H1 (cell line): ENCODE results near the gene DAND5. TPM values are rescaled to one million over a fixed set of nuclear protein-coding genes. Genes with fewer than 3 reads are reported as not detected.
A peak's percentile ranks its signal among the peaks of the same experiment; 100 is the strongest.

Experiments used
- CTCF ChIA-PET: fragments of 300-600 bp; sonication (Branson Sonifier 250); formaldehyde crosslinking; loops from one replicate; lab custom pipeline; 2021; ENCODE audit not compliant: partially characterized antibody; lab: Charles Lee
- POLR2A ChIA-PET: fragments of 300-600 bp; sonication (Branson Sonifier 250); formaldehyde crosslinking; loops from one replicate; lab custom pipeline; 2021; ENCODE audit warnings: inconsistent platforms; ENCODE audit not compliant: partially characterized antibody; lab: Charles Lee
- DNase-seq, 2 experiments: peaks; one replicate each; pipeline versions ENCODE4 v3.0.0 to v3.0.0-alpha.2; 2010 to 2022; ENCODE audit warnings: low spot score in 2 of 2, low read depth in 1 of 2, mixed read lengths in 1 of 2
- FAIRE-seq: peaks from 2 replicates; lab custom pipeline; 2011; peaks lifted over from hg19 to GRCh38; lab: Jason Lieb, UNC
- H2AFZ ChIP-seq: 2 replicates; pipeline ENCODE4 v1.8.1; 2012; ENCODE audit warnings: low read length, inconsistent platforms
- H2AK5ac ChIP-seq: 2 replicates; pipeline ENCODE4 v1.6.1; 2013; ENCODE audit warnings: low read depth, low read length
- H2BK120ac ChIP-seq: replicated peaks from 2 replicates; pipeline ENCODE3; 2013; ENCODE audit warnings: low read depth, low read length, inconsistent platforms
- H2BK12ac ChIP-seq: 2 replicates; pipeline ENCODE4 v1.6.1; 2013; ENCODE audit warnings: low read depth, low read length
- H2BK15ac ChIP-seq: 2 replicates; pipeline ENCODE4 v1.6.1; 2013; ENCODE audit warnings: low read length
- H2BK20ac ChIP-seq: 2 replicates; pipeline ENCODE4 v1.6.1; 2013; ENCODE audit warnings: low read length
- H2BK5ac ChIP-seq: 2 replicates; pipeline ENCODE4 v1.6.1; 2013; ENCODE audit warnings: low read depth, low read length
- H3K14ac ChIP-seq: 2 replicates; pipeline ENCODE4 v1.6.1; 2013; ENCODE audit warnings: inconsistent platforms; ENCODE audit not compliant: insufficient read length
- H3K18ac ChIP-seq: 2 replicates; pipeline ENCODE4 v1.6.1; 2013; ENCODE audit warnings: low read length; ENCODE audit errors: extremely low read depth
- H3K23ac ChIP-seq: 2 replicates; pipeline ENCODE4 v1.6.1; 2013; ENCODE audit warnings: inconsistent platforms; ENCODE audit not compliant: insufficient read length
- H3K23me2 ChIP-seq: 2 replicates; pipeline ENCODE4 v1.6.1; 2013; ENCODE audit warnings: low read depth, low read length
- H3K27ac ChIP-seq: 2 replicates; pipeline ENCODE4 v1.6.1; 2011; ENCODE audit warnings: low read depth, low read length, inconsistent platforms
- H3K27me3 ChIP-seq, 4 experiments: replicated peaks in 1 of 4; 1 replicate in 1 of 4; 2 replicates in 3 of 4; pipeline versions ENCODE4 v1.6.1 to v1.8.1; 2011 to 2013; ENCODE audit warnings: low read length in 3 of 4, mild to moderate bottlenecking in 3 of 4, inconsistent platforms in 2 of 4, mixed read lengths in 2 of 4, moderate library complexity in 1 of 4; ENCODE audit not compliant: control insufficient read depth in 3 of 4, insufficient read depth in 3 of 4; ENCODE audit errors: extremely low read depth in 1 of 4
- H3K36me3 ChIP-seq, 4 experiments: 2 replicates each; pipeline versions ENCODE4 v1.6.1 to v1.8.1; 2011 to 2013; ENCODE audit warnings: mild to moderate bottlenecking in 4 of 4, low read length in 3 of 4, moderate library complexity in 2 of 4, control low read depth in 1 of 4, inconsistent platforms in 1 of 4; ENCODE audit not compliant: insufficient read depth in 4 of 4, control insufficient read depth in 2 of 4
- H3K4ac ChIP-seq: replicated peaks from 2 replicates; pipeline ENCODE3; 2013; ENCODE audit warnings: low read length, low read depth, mixed read lengths, inconsistent platforms; ENCODE audit not compliant: insufficient read length
- H3K4me1 ChIP-seq, 4 experiments: replicated peaks in 1 of 4; 1 replicate in 1 of 4; 2 replicates in 3 of 4; pipeline versions ENCODE4 v1.6.1 to v1.8.1; 2011 to 2013; ENCODE audit warnings: low read length in 3 of 4, inconsistent platforms in 2 of 4, mixed read lengths in 1 of 4; ENCODE audit not compliant: insufficient read depth in 4 of 4, control insufficient read depth in 3 of 4
- H3K4me2 ChIP-seq, 2 experiments: 2 replicates each; pipeline versions ENCODE4 v1.6.1 to v1.8.1; 2011 to 2013; ENCODE audit warnings: low read depth in 2 of 2, low read length in 2 of 2, control low read depth in 1 of 2, inconsistent platforms in 1 of 2, mild to moderate bottlenecking in 1 of 2; ENCODE audit not compliant: insufficient read depth in 1 of 2
- H3K4me3 ChIP-seq, 4 experiments: fragments of 200-600, 300-600 bp in 1 of 4; sonication (generic), shearing (Covaris generic), sonication (Bioruptor Twin) in 1 of 4; 2 replicates each; pipeline versions ENCODE4 v1.5.1 to v1.8.1; 2011 to 2016; ENCODE audit warnings: low read length in 4 of 4, low read depth in 3 of 4, control low read depth in 2 of 4, inconsistent platforms in 2 of 4, mild to moderate bottlenecking in 2 of 4, mixed read lengths in 1 of 4, moderate library complexity in 1 of 4; ENCODE audit not compliant: insufficient read depth in 2 of 4; ENCODE audit errors: extremely low read depth in 1 of 4
- H3K56ac ChIP-seq: replicated peaks from 2 replicates; pipeline ENCODE3; 2013; ENCODE audit warnings: low read depth, mild to moderate bottlenecking, mixed read lengths, low read length, inconsistent platforms; ENCODE audit not compliant: insufficient read length
- H3K79me1 ChIP-seq: 2 replicates; pipeline ENCODE4 v1.6.1; 2013; ENCODE audit warnings: low read depth, low read length, control low read depth
- H3K79me2 ChIP-seq, 2 experiments: 2 replicates each; pipeline versions ENCODE4 v1.6.1 to v1.8.1; 2012 to 2013; ENCODE audit warnings: low read length in 2 of 2, mild to moderate bottlenecking in 2 of 2, inconsistent platforms in 1 of 2; ENCODE audit not compliant: insufficient read depth in 2 of 2, control insufficient read depth in 1 of 2
- H3K9ac ChIP-seq, 4 experiments: replicated peaks in 1 of 4; 1 replicate in 1 of 4; 2 replicates in 3 of 4; pipeline versions ENCODE4 v1.6.1 to v1.8.1; 2011 to 2013; ENCODE audit warnings: low read depth in 3 of 4, low read length in 3 of 4, control low read depth in 2 of 4, mild to moderate bottlenecking in 2 of 4, moderate library complexity in 2 of 4, inconsistent platforms in 1 of 4; ENCODE audit errors: extremely low read depth in 1 of 4
- H3K9me3 ChIP-seq, 2 experiments: 2 replicates each; pipeline versions ENCODE4 v1.6.1 to v1.8.1; 2012 to 2013; ENCODE audit warnings: mild to moderate bottlenecking in 2 of 2, moderate library complexity in 2 of 2, control low read depth in 1 of 2, inconsistent platforms in 1 of 2, low read depth in 1 of 2, low read length in 1 of 2, mixed read lengths in 1 of 2; ENCODE audit not compliant: insufficient read depth in 2 of 2
- H4K20me1 ChIP-seq, 2 experiments: replicated peaks in 1 of 2; 2 replicates each; pipeline versions ENCODE3 to v1.8.1; 2011 to 2013; ENCODE audit warnings: inconsistent platforms in 2 of 2, low read length in 2 of 2, mild to moderate bottlenecking in 1 of 2; ENCODE audit not compliant: insufficient read depth in 2 of 2, control insufficient read depth in 1 of 2
- H4K5ac ChIP-seq: 2 replicates; pipeline ENCODE4 v1.6.1; 2013; ENCODE audit warnings: low read length, low read depth, mixed read lengths, inconsistent platforms; ENCODE audit not compliant: insufficient read length
- H4K8ac ChIP-seq: 2 replicates; pipeline ENCODE4 v1.8.0; 2013; ENCODE audit warnings: mild to moderate bottlenecking, moderate library complexity, low read length, inconsistent platforms; ENCODE audit not compliant: insufficient read depth; ENCODE audit errors: extremely low read depth
- H4K91ac ChIP-seq: replicated peaks from 2 replicates; pipeline ENCODE3; 2013; ENCODE audit warnings: low read length, mixed read lengths, inconsistent platforms; ENCODE audit not compliant: insufficient read length
- CTCF ChIP-seq, 3 experiments: IDR thresholded peaks; 1 replicate in 2 of 3; 2 replicates in 1 of 3; pipeline versions ENCODE4 v1.5.1 to v1.6.1; 2011; ENCODE audit warnings: low read length in 3 of 3, mild to moderate bottlenecking in 3 of 3, inconsistent platforms in 2 of 3, low read depth in 1 of 3, moderate library complexity in 1 of 3; ENCODE audit not compliant: insufficient read depth in 1 of 3; ENCODE audit errors: control extremely low read depth in 1 of 3
- EGR1 ChIP-seq: IDR thresholded peaks from 2 replicates; pipeline ENCODE4 v1.6.1; 2011; ENCODE audit warnings: low read depth, low read length, borderline replicate concordance
- EZH2 ChIP-seq: fragments of 200-600 bp; sonication (generic); IDR thresholded peaks from 2 replicates; pipeline ENCODE4 v1.7.1; 2012; ENCODE audit warnings: low read depth, mild to moderate bottlenecking, moderate library complexity, low read length, inconsistent platforms; ENCODE audit not compliant: severe bottlenecking
- GTF2F1 ChIP-seq: IDR thresholded peaks from 2 replicates; pipeline ENCODE4 v1.6.1; 2012; ENCODE audit warnings: low read depth, low read length, improper control_type of control experiment, borderline replicate concordance
- RFX5 ChIP-seq: IDR thresholded peaks from 2 replicates; pipeline ENCODE4 v1.6.1; 2011; ENCODE audit warnings: low read depth, low read length, improper control_type of control experiment, borderline replicate concordance
- TAF1 ChIP-seq: IDR thresholded peaks from 2 replicates; pipeline ENCODE4 v1.6.1; 2011; ENCODE audit warnings: mild to moderate bottlenecking, low read depth, low read length
- WGBS, 2 experiments: shearing (Covaris generic) in 1 of 2; methylation state at CpG; one replicate each; pipeline versions ENCODE4 v1.1.6 to v1.1.7; 2013 to 2015; ENCODE audit warnings: low lambda C conversion rate in 2 of 2, mixed read lengths in 2 of 2, inconsistent platforms in 1 of 2, low coverage in 1 of 2, missing lambda C conversion rate in 1 of 2; ENCODE audit not compliant: insufficient replicate concordance in 2 of 2, insufficient coverage in 1 of 2, insufficient read length in 1 of 2; ENCODE audit errors: extremely low coverage in 1 of 2, missing lambda C conversion rate in 1 of 2; 5-methylcytosine and 5-hydroxymethylcytosine counted together
- polyA plus RNA-seq, 7 experiments: library from polyadenylated mRNA; depleted of rRNA in 3 of 7; stranded (reverse) in 5 of 7; unstranded in 2 of 7; fragments of >200 nt in 5 of 7; fragments of 200-250 nt in 2 of 7; gene quantifications; 1 replicate in 5 of 7; 2 replicates in 1 of 7; 4 replicates in 1 of 7; pipeline versions ENCODE4 v1.2.1 to v1.2.3, GENCODE V29; 2011 to 2013; ENCODE audit warnings: missing spikeins in 2 of 7, mixed read lengths in 2 of 7
- total RNA-seq: library from RNA; stranded (reverse); fragmentation: NEBNext Ultra II Directional; extraction: Animal tissue kit (Norgen Biotek cat#: 25700); gene quantifications from 2 replicates; pipeline ENCODE4 v1.2.1, GENCODE V29; 2021

Gene DAND5
- total and polyA plus RNA-seq, 2 of the 8 experiments (the other 6 are each of a cell fraction or from before 2014, with no cell fraction given): 0.14 to 0.17 TPM

GRCh38 chr19:13010038-13010991 is 40.9 kb downstream of the DAND5 start:
- Histone ChIP-seq H3K4me1 (peaks cover 5 to 38% (median 27%) of the 10 kb centered on the region in 4 experiments), H2BK5ac (no peak overlapping the region), H4K91ac (no peak overlapping the region), H3K18ac (peak overlapping the region; percentile 60), H3K56ac (no peak overlapping the region), H3K23me2 (peaks cover 2% of the 10 kb centered on the region; the same call in 1 of the 2 replicates), H2BK15ac (no peak overlapping the region), H2AK5ac (no peak overlapping the region), H2BK12ac (peak overlapping the region; percentile 98; the same call in 1 of the 2 replicates), H2BK120ac (no peak overlapping the region), H3K27ac (no peak overlapping the region), H4K5ac (no peak overlapping the region), H3K36me3 (peaks cover 0 to 5% (median 0%) of the 10 kb centered on the region in 4 experiments; a peak in 1 of 8 replicates), H3K79me1 (no peaks in the 10 kb centered on the region), H3K4me3 (peak overlapping the region in 1 of 4 experiments; percentile 47; a peak in 4 of 8 replicates), H4K20me1 (peaks cover 2 to 19% of the 10 kb centered on the region in 2 experiments), H2BK20ac (no peak overlapping the region; the same call in 1 of the 2 replicates), H3K4me2 (peak overlapping the region; percentile 59 to 77), H2AFZ (no peak overlapping the region), H3K4ac (no peak overlapping the region), H3K23ac (no peak overlapping the region), H3K9me3 (peaks cover 0 to 8% of the 10 kb centered on the region in 2 experiments; a peak in 2 of 4 replicates), H4K8ac (no peak overlapping the region), H3K27me3 (peaks cover 75 to 100% (median 98%) of the 10 kb centered on the region in 4 experiments), H3K9ac (no peak overlapping the region), H3K79me2 (no peaks in the 10 kb centered on the region), H3K14ac (no peak overlapping the region)
- DNase-seq (peak in 1 of 2 experiments; percentile 83), FAIRE-seq (no peak)
- WGBS, 2 experiments: 5% methylated on average over 60 of the region's 62 CpGs; no CpG with 5 or more reads in 1 of the 2 experiments
- ChIA-PET CTCF (interaction anchor here (0.9 to 12.9 kb wide), 14 partner anchors 8 to 154 kb away, joined by 3 to 175 read pairs (median 5); no protein-coding TSS in a partner anchor), POLR2A (interaction anchor here (0.9 to 2.6 kb wide), 4 partner anchors 12 to 154 kb away, joined by 4 to 16 read pairs (median 6); no protein-coding TSS in a partner anchor)
- no peak for TF ChIP-seq RFX5
- TF ChIP-seq CTCF (IDR thresholded peaks at IDR 0.05; ENCODE audit: control extremely low read depth in 1 of 3, insufficient read depth in 1 of 3, low read depth in 1 of 3, low read length in 3 of 3): no peak
- peak; percentile 92 for TF ChIP-seq EZH2
- no peak for TF ChIP-seq TAF1
- peak; percentile 16; the same call in 1 of the 2 replicates for TF ChIP-seq EGR1
- TF ChIP-seq GTF2F1: no peak
